Mucosa of rectum (tissue), 2 donors: ENCODE measurements around the gene PHF21A.

Experiments used
- H3K27ac ChIP-seq, 2 donors: one replicate each; pipeline ENCODE4 v1.7.0; 2013; ENCODE audit warnings: inconsistent platforms in 2 of 2, low read depth in 2 of 2, low read length in 2 of 2
- H3K27me3 ChIP-seq, 2 donors: one replicate each; pipeline ENCODE4 v1.7.0; 2013; ENCODE audit warnings: low read length in 2 of 2; ENCODE audit not compliant: control insufficient read depth in 2 of 2, insufficient read depth in 2 of 2
- H3K36me3 ChIP-seq, 2 donors: one replicate each; pipeline ENCODE4 v1.7.0; 2013; ENCODE audit warnings: low read length in 2 of 2; ENCODE audit not compliant: control insufficient read depth in 2 of 2, insufficient read depth in 2 of 2
- H3K4me1 ChIP-seq, 2 donors: one replicate each; pipeline ENCODE4 v1.7.0; 2013; ENCODE audit warnings: low read length in 2 of 2, mild to moderate bottlenecking in 1 of 2; ENCODE audit not compliant: control insufficient read depth in 2 of 2, insufficient read depth in 2 of 2
- H3K4me3 ChIP-seq, 2 donors: one replicate each; pipeline ENCODE4 v1.7.0; 2013; ENCODE audit warnings: low read length in 2 of 2
- H3K9ac ChIP-seq, 2 donors: one replicate each; pipeline ENCODE4 v1.7.0; 2013; ENCODE audit warnings: low read length in 2 of 2, low read depth in 1 of 2, mild to moderate bottlenecking in 1 of 2
- H3K9me3 ChIP-seq, 2 donors: one replicate each; pipeline ENCODE4 v1.7.0; 2013; ENCODE audit warnings: low read length in 2 of 2; ENCODE audit not compliant: control insufficient read depth in 2 of 2
- donor health status: healthy.
- donor health status: Normal muscosa, but diverticular disease.

Gene PHF21A

DNA sequence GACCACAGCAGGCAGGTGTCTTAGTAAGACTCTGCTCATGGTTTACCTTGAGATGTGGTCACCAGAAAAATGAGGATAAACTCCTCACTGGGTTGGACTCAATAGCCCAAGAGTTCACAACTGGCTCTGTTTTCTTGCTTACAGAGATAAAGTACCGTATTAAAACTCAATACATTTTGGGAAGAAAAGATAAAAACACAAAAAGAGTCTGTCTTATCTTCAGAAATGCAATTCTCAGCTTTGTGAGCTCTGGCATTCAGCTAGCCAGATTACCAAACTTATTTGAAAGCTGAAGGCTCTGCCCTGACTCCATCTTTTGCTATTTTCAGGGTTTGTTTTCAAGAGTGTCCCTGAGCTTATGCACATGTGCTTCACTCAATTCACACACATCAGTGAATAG is 75.4 kb downstream of the PHF21A start:
- H3K9me3 ChIP-seq, result no peaks in the 10 kb centered on the region
- H3K4me3 ChIP-seq, result no peak overlapping the region
- no peak overlapping the region for H3K9ac ChIP-seq
- no peaks in the 10 kb centered on the region for H3K27me3 ChIP-seq
- peaks cover 0 to 2% of the 10 kb centered on the region in 2 donors for H3K4me1 ChIP-seq
- no peaks in the 10 kb centered on the region for H3K36me3 ChIP-seq
- no peak overlapping the region for H3K27ac ChIP-seq

DNA sequence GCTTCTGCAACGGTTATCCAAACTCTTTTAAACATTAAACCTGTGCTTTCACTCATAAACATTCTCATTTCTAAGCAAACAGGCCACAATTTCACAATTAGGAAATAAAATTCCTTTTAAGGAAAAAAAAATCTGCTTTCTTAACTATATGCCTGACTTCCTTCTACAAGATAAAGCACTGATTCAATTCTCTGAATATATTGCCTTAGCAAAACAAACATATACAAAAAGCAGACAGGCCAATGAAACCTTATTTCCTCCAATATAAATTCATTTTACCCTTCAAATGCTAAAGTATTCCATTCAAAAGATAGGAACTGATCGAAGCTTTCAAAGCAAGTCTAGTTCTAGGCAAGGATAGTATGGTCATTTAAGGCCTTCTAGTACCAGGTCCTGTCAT is 76.7 kb downstream of the PHF21A start:
- Histone ChIP-seq H3K4me3 (no peak overlapping the region), H3K9ac (no peak overlapping the region), H3K27ac (peak overlapping the region in 1 of 2 donors; percentile 23), H3K4me1 (peaks cover 0 to 5% of the 10 kb centered on the region in 2 donors), H3K9me3 (no peaks in the 10 kb centered on the region), H3K36me3 (no peaks in the 10 kb centered on the region), H3K27me3 (no peaks in the 10 kb centered on the region)

DNA sequence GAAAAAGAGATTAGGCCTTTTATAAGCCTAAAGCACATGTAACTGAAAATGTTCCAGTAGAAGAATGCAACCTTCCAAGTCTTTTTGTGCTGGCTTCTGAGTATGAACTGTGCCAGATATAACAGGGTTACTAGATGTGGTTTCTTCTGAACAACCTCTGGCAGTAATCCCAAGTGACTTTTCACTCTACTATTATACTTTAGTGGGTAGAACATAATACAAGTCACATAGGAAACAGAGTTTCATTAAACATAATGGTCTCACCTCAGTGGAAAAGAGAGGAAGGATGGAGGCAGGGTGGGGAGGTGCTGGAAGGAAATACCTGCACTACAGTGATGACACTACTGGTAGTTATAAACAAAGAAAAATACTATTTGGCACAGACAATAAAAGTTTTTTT is 81.3 kb downstream of the PHF21A start:
- Histone ChIP-seq H3K27ac (no peak overlapping the region), H3K9ac (no peak overlapping the region), H3K27me3 (no peaks in the 10 kb centered on the region), H3K36me3 (no peaks in the 10 kb centered on the region), H3K4me3 (no peak overlapping the region), H3K4me1 (peaks cover 0 to 3% of the 10 kb centered on the region in 2 donors), H3K9me3 (no peaks in the 10 kb centered on the region)

DNA sequence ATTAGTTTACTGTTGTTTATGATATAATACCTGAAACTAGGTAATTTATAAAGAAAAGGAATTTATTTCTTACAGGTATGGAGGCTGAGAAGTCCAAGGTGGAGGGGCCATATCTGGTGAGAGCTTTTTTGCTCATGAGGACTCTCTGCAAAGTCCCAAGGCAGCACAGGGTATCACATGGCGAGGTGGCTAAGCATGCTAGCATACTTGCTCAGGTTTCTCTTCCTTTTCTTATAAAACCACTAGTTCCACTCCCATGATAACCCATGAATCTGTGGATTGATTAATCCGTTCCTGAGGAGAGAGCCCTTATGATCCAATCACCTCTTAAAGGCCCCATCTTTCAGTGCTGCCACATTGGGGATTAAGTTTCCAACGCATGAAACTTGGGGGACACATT is 82.7 kb downstream of the PHF21A start:
- Histone ChIP-seq H3K4me1 (peaks cover 0 to 3% of the 10 kb centered on the region in 2 donors), H3K9ac (no peak overlapping the region), H3K9me3 (no peaks in the 10 kb centered on the region), H3K36me3 (no peaks in the 10 kb centered on the region), H3K4me3 (no peak overlapping the region), H3K27ac (no peak overlapping the region), H3K27me3 (no peaks in the 10 kb centered on the region)

DNA sequence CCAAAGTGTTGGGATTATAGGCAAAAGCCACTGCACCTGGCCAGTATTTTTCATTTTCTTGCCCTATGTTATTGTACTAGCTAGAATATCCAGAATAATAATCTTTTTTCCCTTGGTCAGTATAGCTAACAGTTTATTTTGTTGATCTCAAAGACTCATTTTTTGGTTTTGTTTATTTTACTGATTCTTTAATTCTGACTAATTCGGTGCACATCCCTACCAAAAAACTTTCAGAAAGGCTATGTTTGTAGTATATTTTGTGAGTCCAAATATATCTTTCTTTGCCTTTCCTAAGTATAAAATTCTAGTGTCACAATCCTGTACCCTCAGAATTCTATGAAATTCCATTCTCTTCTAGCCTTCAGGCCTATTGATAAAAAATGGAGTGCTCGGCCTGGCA is 84.3 kb downstream of the PHF21A start:
- no peaks in the 10 kb centered on the region for H3K36me3 ChIP-seq
- H3K27me3 ChIP-seq, result no peaks in the 10 kb centered on the region
- H3K9ac ChIP-seq, result no peak overlapping the region
- H3K4me3 ChIP-seq, result no peak overlapping the region
- H3K9me3 ChIP-seq, result no peaks in the 10 kb centered on the region
- H3K27ac ChIP-seq, result no peak overlapping the region
- peaks cover 0 to 3% of the 10 kb centered on the region in 2 donors for H3K4me1 ChIP-seq

DNA sequence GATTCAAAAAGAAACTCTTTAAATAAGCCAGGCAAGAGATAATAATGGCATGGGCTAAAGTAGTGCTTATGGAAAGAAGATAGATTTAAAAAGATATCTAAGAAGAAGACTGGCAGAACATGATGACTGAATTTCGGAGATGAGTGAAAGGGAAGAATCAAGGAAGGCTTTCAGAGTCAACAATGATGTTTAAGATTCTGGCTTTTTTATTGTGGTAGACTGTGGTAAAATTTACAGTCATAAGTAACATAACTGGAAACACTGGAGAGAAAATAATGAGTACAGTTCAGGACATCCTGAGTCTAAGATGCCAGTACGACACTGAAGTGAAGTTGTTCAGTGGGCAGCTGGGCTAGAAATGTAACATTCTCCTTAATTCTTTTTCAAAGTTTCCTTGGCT is 85.2 kb downstream of the PHF21A start:
- H3K27me3 ChIP-seq, result no peaks in the 10 kb centered on the region
- H3K4me1 ChIP-seq, result peaks cover 0 to 3% of the 10 kb centered on the region in 2 donors
- no peak overlapping the region for H3K9ac ChIP-seq
- H3K36me3 ChIP-seq, result no peaks in the 10 kb centered on the region
- no peaks in the 10 kb centered on the region for H3K9me3 ChIP-seq
- no peak overlapping the region for H3K4me3 ChIP-seq
- no peak overlapping the region for H3K27ac ChIP-seq

- Histone ChIP-seq H3K36me3 (no peaks in the 10 kb centered on the region), H3K27ac (no peak overlapping the region), H3K27me3 (no peaks in the 10 kb centered on the region), H3K4me1 (no peaks in the 10 kb centered on the region), H3K9ac (no peak overlapping the region), H3K9me3 (no peaks in the 10 kb centered on the region), H3K4me3 (no peak overlapping the region)
Observed at GRCh38 chr11:46034041-46034440, 87.2 kb downstream of the PHF21A start.

- Histone ChIP-seq H3K9me3 (no peaks in the 10 kb centered on the region), H3K27ac (no peak overlapping the region), H3K27me3 (no peaks in the 10 kb centered on the region), H3K36me3 (no peaks in the 10 kb centered on the region), H3K9ac (no peak overlapping the region), H3K4me3 (no peak overlapping the region), H3K4me1 (no peaks in the 10 kb centered on the region)
Observed at GRCh38 chr11:46026606-46027293, 94.5 kb downstream of the PHF21A start.

- Histone ChIP-seq H3K4me3 (no peak overlapping the region), H3K4me1 (no peaks in the 10 kb centered on the region), H3K9me3 (no peaks in the 10 kb centered on the region), H3K27ac (no peak overlapping the region), H3K36me3 (no peaks in the 10 kb centered on the region), H3K9ac (no peak overlapping the region), H3K27me3 (no peaks in the 10 kb centered on the region)
Observed at GRCh38 chr11:46020084-46020599, 101.1 kb downstream of the PHF21A start.

GRCh38 chr11:46018651-46019050 is 102.6 kb downstream of the PHF21A start:
- Histone ChIP-seq H3K4me1 (no peaks in the 10 kb centered on the region), H3K27me3 (no peaks in the 10 kb centered on the region), H3K27ac (no peak overlapping the region), H3K36me3 (no peaks in the 10 kb centered on the region), H3K4me3 (no peak overlapping the region), H3K9me3 (no peaks in the 10 kb centered on the region), H3K9ac (no peak overlapping the region)
